Loucy (cell line): ENCODE results near the gene CTRB1.

Experiments
- H2AFZ ChIP-seq: fragments of 200-600 bp; sonication (generic); 2 replicates; pipeline ENCODE4 v1.6.0; 2016; ENCODE audit warnings: antibody characterized with exemption, mild to moderate bottlenecking, low read length, moderate library complexity
- H3F3A ChIP-seq: fragments of 200-600 bp; 2 replicates; pipeline ENCODE4 v1.6.0; 2016; ENCODE audit warnings: antibody characterized with exemption, low read depth, mild to moderate bottlenecking
- H3K27me3 ChIP-seq: fragments of 200-600 bp; sonication (generic); 2 replicates; pipeline ENCODE4 v1.6.1; 2014; ENCODE audit warnings: low read length, mild to moderate bottlenecking; ENCODE audit not compliant: insufficient read depth, poor library complexity, severe bottlenecking
- H3K36me3 ChIP-seq: fragments of 200-600 bp; sonication (generic); 2 replicates; pipeline ENCODE4 v1.6.1; 2016; ENCODE audit warnings: low read length; ENCODE audit not compliant: insufficient read depth
- H3K4me1 ChIP-seq: fragments of 200-600 bp; sonication (generic); 2 replicates; pipeline ENCODE4 v1.5.1; 2014; ENCODE audit warnings: low read length, mild to moderate bottlenecking; ENCODE audit not compliant: insufficient read depth, poor library complexity, severe bottlenecking
- H3K4me2 ChIP-seq: fragments of 200-600 bp; sonication (generic); 2 replicates; pipeline ENCODE4 v1.6.0; 2014; ENCODE audit warnings: antibody characterized with exemption, low read length, low read depth, mild to moderate bottlenecking; ENCODE audit not compliant: poor library complexity, severe bottlenecking
- H3K4me3 ChIP-seq: fragments of 200-600 bp; sonication (generic); 2 replicates; pipeline ENCODE4 v1.5.1; 2014; ENCODE audit warnings: low read length, mild to moderate bottlenecking, mixed read lengths; ENCODE audit not compliant: poor library complexity, severe bottlenecking
- H3K79me2 ChIP-seq: fragments of 200-600 bp; sonication (generic); 2 replicates; pipeline ENCODE4 v1.6.1; 2014; ENCODE audit warnings: low read length; ENCODE audit not compliant: insufficient read depth
- H3K9ac ChIP-seq: fragments of 200-600 bp; sonication (generic); 2 replicates; pipeline ENCODE4 v1.6.0; 2014; ENCODE audit warnings: mild to moderate bottlenecking, low read depth, low read length, moderate library complexity; ENCODE audit not compliant: poor library complexity, severe bottlenecking
- H3K9me2 ChIP-seq: fragments of 200-600 bp; sonication (generic); replicated peaks from 2 replicates; pipeline ENCODE4 v1.6.1; 2016; ENCODE audit warnings: low read depth, low read length, mixed read lengths
- H3K9me3 ChIP-seq: fragments of 200-600 bp; sonication (generic); 2 replicates; pipeline ENCODE4 v1.6.1; 2014; ENCODE audit warnings: mild to moderate bottlenecking, antibody characterized with exemption, low read length, low read depth; ENCODE audit not compliant: insufficient read depth
- H4K20me1 ChIP-seq: fragments of 200-600 bp; sonication (generic); 2 replicates; pipeline ENCODE4 v1.6.0; 2014; ENCODE audit warnings: antibody characterized with exemption, low read length, mild to moderate bottlenecking; ENCODE audit not compliant: insufficient read depth, poor library complexity, severe bottlenecking
- CTCF ChIP-seq: fragments of 200-600 bp; sonication (generic); conservative IDR thresholded peaks from 2 replicates; pipeline ENCODE4 v1.5.1; 2014; ENCODE audit warnings: mild to moderate bottlenecking, antibody characterized with exemption, low read length
- EZH2phosphoT487 ChIP-seq: fragments of 200-600 bp; IDR thresholded peaks from 2 replicates; pipeline ENCODE4 v1.6.1; 2018; ENCODE audit warnings: antibody characterized with exemption, mild to moderate bottlenecking, moderate library complexity, borderline replicate concordance

CTRB1 gene

GRCh38 chr16:75206749-75207451, 11.9 kb upstream of the CTRB1 start, which contains the start of gene CTRB2:
Gene CTRB2, minus strand, starts transcription at chr16:75207161. Its CDS starts 20 bp downstream, at chr16:75207141.
- H3K36me3 ChIP-seq = no peaks in the 10 kb centered on the region
- H3K9me2 ChIP-seq = no peaks in the 10 kb centered on the region
- no peaks in the 10 kb centered on the region for H3K27me3 ChIP-seq
- H3K4me2 ChIP-seq = no peak within 1 kb of the TSS
- no peaks in the 10 kb centered on the region for H3F3A ChIP-seq
- H3K4me3 ChIP-seq = no peak within 1 kb of the TSS
- H3K9ac ChIP-seq = no peak within 1 kb of the TSS
- no peaks in the 10 kb centered on the region for H3K9me3 ChIP-seq
- no peak for TF ChIP-seq CTCF
- TF ChIP-seq EZH2phosphoT487 = no peak
- no peaks in the 10 kb centered on the region for H3K4me1 ChIP-seq
- no peak within 1 kb of the TSS for H2AFZ ChIP-seq
- H3K79me2 ChIP-seq = no peaks in the 10 kb centered on the region
- no peaks in the 10 kb centered on the region for H4K20me1 ChIP-seq

- H3K9ac ChIP-seq = no peak overlapping the region
- no peaks in the 10 kb centered on the region for H3F3A ChIP-seq
- H3K9me3 ChIP-seq = no peaks in the 10 kb centered on the region
- no peaks in the 10 kb centered on the region for H4K20me1 ChIP-seq
- H3K9me2 ChIP-seq = no peaks in the 10 kb centered on the region
- TF ChIP-seq CTCF = no peak
- TF ChIP-seq EZH2phosphoT487 = no peak
- no peak overlapping the region for H3K4me2 ChIP-seq
- no peaks in the 10 kb centered on the region for H3K79me2 ChIP-seq
- no peaks in the 10 kb centered on the region for H3K27me3 ChIP-seq
- no peak overlapping the region for H2AFZ ChIP-seq
- no peak overlapping the region for H3K4me3 ChIP-seq
- no peaks in the 10 kb centered on the region for H3K36me3 ChIP-seq
- H3K4me1 ChIP-seq = no peaks in the 10 kb centered on the region
Measured at GRCh38 chr16:75207831-75208230, 11.0 kb upstream of the CTRB1 start.

- H2AFZ ChIP-seq = no peak overlapping the region
- H3K9me2 ChIP-seq = no peaks in the 10 kb centered on the region
- no peak for TF ChIP-seq EZH2phosphoT487
- no peak for TF ChIP-seq CTCF
- no peak overlapping the region for H3K4me2 ChIP-seq
- no peaks in the 10 kb centered on the region for H3F3A ChIP-seq
- H3K79me2 ChIP-seq = no peaks in the 10 kb centered on the region
- no peaks in the 10 kb centered on the region for H4K20me1 ChIP-seq
- no peaks in the 10 kb centered on the region for H3K27me3 ChIP-seq
- H3K36me3 ChIP-seq = no peaks in the 10 kb centered on the region
- H3K4me1 ChIP-seq = no peaks in the 10 kb centered on the region
- H3K4me3 ChIP-seq = no peak overlapping the region
- H3K9me3 ChIP-seq = no peaks in the 10 kb centered on the region
- H3K9ac ChIP-seq = no peak overlapping the region
Measured at GRCh38 chr16:75208242-75208825, 10.5 kb upstream of the CTRB1 start.
